ENCODE data around the gene ARPC1B.
"Not testable (repeated sequence)": the region's sequence is repeated elsewhere in the genome, so short reads cannot be mapped to it uniquely, and the experiment has no call there.

Gene ARPC1B

GRCh38 chr7:99368750-99369389 lies 5.7 kb upstream of the ARPC1B start:
- no peak for DNase-seq (ENCODE audit: low read depth in 2 of 2, low spot score in 1 of 2)

- DNase-seq (ENCODE audit: low read depth in 2 of 2, low spot score in 1 of 2) = no peak
These were observed 4.7 kb upstream of the ARPC1B start for GRCh38 chr7:99369767-99370391.

DNA sequence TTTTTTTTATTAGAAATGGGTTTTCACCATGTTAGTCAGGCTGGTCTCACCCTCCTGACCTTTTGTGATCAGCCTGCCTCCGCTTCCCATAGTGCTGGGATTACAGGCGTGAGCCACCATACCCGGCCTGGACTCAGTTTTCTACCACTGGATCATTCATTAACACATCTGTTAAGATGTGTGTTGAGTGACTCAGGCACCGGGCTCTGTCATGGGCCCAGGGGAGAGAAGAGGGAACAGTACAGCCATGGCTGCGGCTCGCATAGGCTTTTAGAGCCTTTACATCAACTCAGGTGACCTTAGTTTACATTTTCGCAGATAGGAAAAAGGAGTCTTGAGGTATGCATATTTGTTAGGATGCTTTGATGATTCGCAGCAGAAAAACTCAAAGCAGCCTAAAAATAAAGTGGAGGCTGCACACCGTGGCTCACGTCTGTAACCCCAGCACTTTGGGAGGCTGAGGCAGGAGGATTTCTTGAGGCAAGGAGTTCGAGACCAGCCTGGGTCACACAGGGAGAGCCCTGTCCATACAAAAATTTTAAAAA lies 3.1 kb upstream of the ARPC1B start:
- no peak for DNase-seq (ENCODE audit: low read depth in 2 of 2, low spot score in 1 of 2)

DNA sequence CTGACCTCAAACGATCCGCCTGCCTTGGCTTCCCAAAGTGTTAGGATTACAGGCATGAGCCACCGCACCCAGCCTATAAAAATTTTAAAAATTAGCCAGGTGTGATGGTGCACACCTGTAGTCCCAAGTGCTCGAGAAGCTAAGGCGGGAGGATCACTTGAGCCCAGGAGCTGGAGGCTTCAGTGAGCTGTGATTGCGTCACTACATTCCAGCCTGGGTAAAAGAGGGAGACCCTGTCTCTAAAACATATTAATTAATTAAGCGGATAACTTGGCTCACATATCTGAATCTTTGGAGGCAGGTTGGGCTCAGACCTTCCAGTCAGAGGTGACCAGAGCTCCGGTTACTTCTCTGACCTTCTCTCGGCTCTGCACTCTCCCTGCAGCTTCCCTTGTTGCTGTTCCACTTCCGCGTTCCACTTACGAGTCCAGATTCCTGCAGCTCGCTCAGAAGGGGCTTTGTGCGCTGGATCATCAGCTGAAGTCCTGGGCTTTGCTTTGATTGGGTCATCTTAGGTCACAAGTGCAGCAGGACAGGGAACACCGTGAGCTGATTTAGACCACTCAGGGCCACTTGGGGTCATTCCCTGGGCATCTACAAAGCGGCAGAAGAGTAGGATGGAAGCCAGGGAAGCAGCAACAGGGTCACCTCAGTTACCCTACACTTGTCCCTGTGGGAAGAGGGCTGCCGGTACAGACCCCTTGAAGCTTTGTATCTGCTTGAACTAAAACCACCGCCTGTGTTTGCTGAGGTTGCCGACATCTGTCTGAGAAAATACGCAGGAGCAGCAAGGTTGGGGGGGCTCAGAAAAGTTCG lies 2.0 kb upstream of the ARPC1B start:
- no peak for DNase-seq (ENCODE audit: low read depth in 2 of 2, low spot score in 1 of 2)

GRCh38 chr7:99373091-99374066 lies 1.2 kb upstream of the ARPC1B start:
- DNase-seq (ENCODE audit: low read depth in 2 of 2, low spot score in 1 of 2) = no peak

- peak; percentile 25 to 39 for DNase-seq (ENCODE audit: low read depth in 2 of 2, low spot score in 1 of 2)
These were observed 709 bp downstream of the ARPC1B start for GRCh38 chr7:99375070-99375807.

DNA sequence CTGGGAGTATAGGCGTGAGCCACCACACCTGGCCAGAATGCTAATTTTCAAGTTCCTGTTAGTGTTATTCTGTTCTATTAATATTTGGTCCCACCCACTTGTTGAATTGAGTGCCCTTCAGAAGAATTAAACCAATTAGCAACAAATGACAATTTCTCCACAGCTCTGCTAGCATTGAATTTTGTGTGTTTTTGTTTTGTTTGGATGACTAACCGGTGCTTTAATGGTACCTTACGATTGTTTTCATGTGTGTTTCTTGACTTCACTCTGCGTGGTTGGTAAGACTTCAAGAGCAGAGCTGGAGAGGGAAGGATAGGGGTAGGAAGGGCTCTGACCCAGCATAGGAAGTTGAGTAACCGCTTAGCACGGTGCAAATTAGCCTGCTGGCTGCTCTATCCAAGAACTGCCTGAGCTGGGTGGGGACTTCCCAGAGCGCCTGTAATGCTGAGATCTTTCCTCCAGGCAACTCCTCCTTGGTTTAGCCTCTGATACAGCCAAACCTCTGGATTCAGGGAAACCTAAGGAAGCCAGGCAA lies 4.6 kb downstream of the ARPC1B start:
- no peak for DNase-seq (ENCODE audit: low read depth in 2 of 2, low spot score in 1 of 2)

GRCh38 chr7:99379693-99380031 lies 5.1 kb downstream of the ARPC1B start:
- DNase-seq (ENCODE audit: low read depth in 2 of 2, low spot score in 1 of 2) = not testable (repeated sequence)

DNA sequence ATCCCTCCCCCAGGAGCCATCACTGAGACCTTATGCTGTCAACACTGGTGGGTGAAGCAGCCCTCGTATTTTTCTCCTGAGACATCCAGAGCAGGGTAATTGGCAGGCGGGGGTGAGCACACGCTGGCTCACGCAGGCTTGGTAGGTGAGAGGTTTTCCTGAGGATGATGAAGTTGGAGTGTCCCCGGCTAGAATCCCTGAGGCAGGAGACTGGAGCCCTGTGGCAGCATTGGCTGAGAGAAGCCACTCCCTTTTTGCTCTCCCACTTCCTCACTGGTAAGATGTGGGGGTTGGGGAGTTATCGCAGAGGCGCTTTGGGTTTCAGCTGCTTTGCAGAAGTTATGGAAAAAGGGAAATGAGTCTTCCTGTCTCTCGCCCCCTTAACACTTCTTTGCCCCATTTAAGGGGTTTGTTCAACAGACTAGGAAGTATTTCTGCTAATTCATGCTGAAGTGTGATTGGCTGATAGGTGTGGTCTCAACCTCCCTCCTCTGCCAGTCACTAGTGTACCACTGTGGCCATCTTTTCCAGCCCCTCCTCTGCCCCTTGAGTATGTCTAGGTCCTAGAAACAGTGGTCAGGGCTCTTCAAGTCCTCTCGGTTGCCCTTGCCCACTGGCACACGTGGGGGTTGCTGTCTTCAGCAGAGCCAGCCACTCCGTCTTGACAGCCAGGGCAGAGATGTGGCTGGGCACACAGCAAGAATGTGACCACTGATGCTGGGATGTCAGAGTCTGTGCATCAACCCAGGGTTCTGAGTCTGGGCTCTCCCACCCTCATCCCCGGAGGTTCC lies 5.7 kb downstream of the ARPC1B start:
- no peak for DNase-seq (ENCODE audit: low read depth in 2 of 2, low spot score in 1 of 2)

DNA sequence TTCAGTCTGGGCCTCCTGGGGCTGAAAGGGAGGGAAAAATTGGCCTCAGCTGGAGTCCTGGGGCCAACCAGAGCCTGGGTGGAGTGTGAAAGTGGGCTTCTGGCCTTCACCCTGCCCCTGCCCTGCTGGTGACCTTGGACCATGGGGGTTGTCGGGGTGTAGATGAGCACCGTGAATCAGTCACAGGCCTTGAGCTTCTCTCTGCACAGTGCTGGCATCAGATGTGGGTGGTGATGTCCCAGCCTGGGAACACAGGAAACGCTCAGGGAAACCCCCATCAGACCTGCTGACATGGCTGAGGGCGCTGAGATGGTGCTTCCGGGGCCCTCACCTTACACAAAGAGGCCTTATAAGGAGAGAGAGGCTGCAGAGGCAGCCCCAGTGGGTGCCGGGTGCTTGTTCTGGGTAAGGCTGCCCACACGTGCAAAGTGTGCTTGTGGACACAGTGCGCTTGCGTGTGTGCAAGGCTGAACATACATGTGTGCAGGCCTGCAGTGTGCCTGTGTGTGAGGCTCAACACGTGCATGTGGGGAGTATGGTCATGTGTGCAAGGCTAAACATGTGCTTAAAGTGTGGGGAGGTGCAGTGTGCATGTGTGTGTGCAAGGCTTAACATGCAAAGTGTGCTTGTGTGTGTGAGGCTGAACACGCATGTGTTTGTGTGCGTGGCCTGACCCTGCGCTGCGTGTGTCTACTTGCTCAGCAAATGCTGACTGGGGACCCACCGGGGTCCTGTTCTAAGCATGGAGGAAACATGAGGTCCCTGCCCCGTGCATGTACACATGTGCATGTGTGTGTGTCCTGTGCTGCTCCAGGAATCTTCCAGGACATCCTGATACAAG lies 6.5 kb downstream of the ARPC1B start:
- DNase-seq (ENCODE audit: low read depth in 2 of 2, low spot score in 1 of 2) = peak; percentile 68 to 78

- no peak for DNase-seq (ENCODE audit: low read depth in 2 of 2, low spot score in 1 of 2)
These were observed 7.1 kb downstream of the ARPC1B start for GRCh38 chr7:99381664-99382075.

GRCh38 chr7:99383203-99383602 lies 8.7 kb downstream of the ARPC1B start:
- DNase-seq (ENCODE audit: low read depth in 2 of 2, low spot score in 1 of 2) = no peak

DNA sequence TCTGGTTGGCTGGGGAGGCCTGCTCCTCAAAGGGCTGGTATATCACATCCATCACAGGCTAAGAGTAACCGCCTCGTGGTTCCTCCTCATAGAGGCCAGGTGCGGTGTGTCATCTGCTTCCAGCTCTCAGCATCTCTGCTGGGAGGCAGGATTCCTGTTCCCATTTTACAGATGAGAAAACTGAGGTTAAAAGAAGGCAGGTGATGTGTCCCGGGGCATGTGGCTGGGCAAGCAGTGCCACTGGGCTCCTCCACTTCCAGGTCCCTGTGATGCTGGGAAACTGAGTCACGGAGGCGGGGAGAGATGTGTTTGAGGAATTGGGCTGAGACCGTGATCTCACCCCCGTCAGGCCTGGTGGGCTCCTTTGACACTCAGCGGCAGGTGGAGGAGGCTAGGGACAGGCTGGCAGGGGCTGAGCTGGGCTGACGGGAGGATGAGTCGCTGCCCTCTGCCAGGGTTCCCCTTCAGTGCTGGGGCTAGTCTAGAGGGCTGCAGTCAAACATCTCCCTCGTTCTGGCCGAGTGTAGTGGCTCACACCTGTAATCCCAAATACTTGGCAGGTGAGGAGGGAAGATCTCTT lies 9.4 kb downstream of the ARPC1B start:
- no peak for DNase-seq (ENCODE audit: low read depth in 2 of 2, low spot score in 1 of 2)

DNA sequence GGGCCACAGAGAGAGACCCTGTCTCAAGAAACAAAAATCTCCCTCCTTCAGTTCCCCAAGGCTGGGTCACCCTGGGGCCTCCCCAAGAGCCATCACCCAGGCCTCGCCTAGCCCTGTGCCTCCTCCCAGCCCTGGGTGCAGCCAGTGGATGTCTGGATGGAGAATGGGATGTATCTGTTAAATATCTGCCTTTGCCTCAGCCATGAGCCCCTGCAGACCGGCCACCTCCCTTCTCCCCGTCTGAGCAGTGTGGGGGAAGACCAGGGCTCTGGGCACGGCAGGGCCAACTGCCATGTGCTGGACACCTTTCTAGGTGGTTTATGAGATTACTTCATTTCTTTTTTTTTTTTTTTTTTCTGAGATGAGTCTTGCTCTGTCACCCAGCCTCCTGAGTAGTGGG lies 10.0 kb downstream of the ARPC1B start:
- DNase-seq (ENCODE audit: low read depth in 2 of 2, low spot score in 1 of 2) = no peak

GRCh38 chr7:99385564-99385963 lies 11.0 kb downstream of the ARPC1B start:
- no peak for DNase-seq (ENCODE audit: low read depth in 2 of 2, low spot score in 1 of 2)

GRCh38 chr7:99386584-99387238 lies 12.2 kb downstream of the ARPC1B start:
- no peak for DNase-seq (ENCODE audit: low read depth in 2 of 2, low spot score in 1 of 2)

GRCh38 chr7:99387239-99387635 lies 12.7 kb downstream of the ARPC1B start:
- not testable (repeated sequence) for DNase-seq (ENCODE audit: low read depth in 2 of 2, low spot score in 1 of 2)

Data from stimulated activated CD8-positive, alpha-beta memory T cell treated with anti-CD3 and anti-CD28 coated beads, Interleukin-4, amount 100 ng/mL, for 1 hour (primary cell).